ENCODE measurements around the gene PRDM16.

The PRDM16 gene

GRCh38 chr1:3219005-3219790 lies 150.2 kb downstream of the PRDM16 start:
- TF ChIP-seq CTCF (IDR thresholded peaks at IDR 0.05; ENCODE audit: borderline replicate concordance, insufficient read depth, low read depth, low read length) = no peak
- H3K4me3 ChIP-seq (ENCODE audit: low read depth, low read length) = no peak overlapping the region

- H3K4me3 ChIP-seq (ENCODE audit: low read depth, low read length) = no peak overlapping the region
- no peak for TF ChIP-seq CTCF (IDR thresholded peaks at IDR 0.05; ENCODE audit: borderline replicate concordance, insufficient read depth, low read depth, low read length)
Measured at GRCh38 chr1:3219791-3220467, 150.9 kb downstream of the PRDM16 start.

- H3K4me3 ChIP-seq (ENCODE audit: low read depth, low read length) = no peak overlapping the region
- no peak for TF ChIP-seq CTCF (IDR thresholded peaks at IDR 0.05; ENCODE audit: borderline replicate concordance, insufficient read depth, low read depth, low read length)
Measured at GRCh38 chr1:3221112-3222041, 152.4 kb downstream of the PRDM16 start.

GRCh38 chr1:3222042-3222692 lies 153.2 kb downstream of the PRDM16 start:
- no peak overlapping the region for H3K4me3 ChIP-seq (ENCODE audit: low read depth, low read length)
- no peak for TF ChIP-seq CTCF (IDR thresholded peaks at IDR 0.05; ENCODE audit: borderline replicate concordance, insufficient read depth, low read depth, low read length)

GRCh38 chr1:3225661-3226060 lies 156.7 kb downstream of the PRDM16 start:
- no peak for TF ChIP-seq CTCF (IDR thresholded peaks at IDR 0.05; ENCODE audit: borderline replicate concordance, insufficient read depth, low read depth, low read length)
- no peak overlapping the region for H3K4me3 ChIP-seq (ENCODE audit: low read depth, low read length)

GRCh38 chr1:3226191-3226590 lies 157.2 kb downstream of the PRDM16 start:
- TF ChIP-seq CTCF (IDR thresholded peaks at IDR 0.05; ENCODE audit: borderline replicate concordance, insufficient read depth, low read depth, low read length) = no peak
- H3K4me3 ChIP-seq (ENCODE audit: low read depth, low read length) = no peak overlapping the region

All from GM12875 (cell line).